GM12873 (cell line): ENCODE results near the gene SCUBE3.

Experiments used
- TF ChIP-seq, protein P1 (sequence below): IDR thresholded peaks from 2 replicates; pipeline ENCODE4 v1.5.1; 2012; ENCODE audit warnings: low read depth, mild to moderate bottlenecking, moderate library complexity, low read length, control low read depth; ENCODE audit not compliant: insufficient read depth; ENCODE audit errors: missing control alignments

The SCUBE3 gene

DNA sequence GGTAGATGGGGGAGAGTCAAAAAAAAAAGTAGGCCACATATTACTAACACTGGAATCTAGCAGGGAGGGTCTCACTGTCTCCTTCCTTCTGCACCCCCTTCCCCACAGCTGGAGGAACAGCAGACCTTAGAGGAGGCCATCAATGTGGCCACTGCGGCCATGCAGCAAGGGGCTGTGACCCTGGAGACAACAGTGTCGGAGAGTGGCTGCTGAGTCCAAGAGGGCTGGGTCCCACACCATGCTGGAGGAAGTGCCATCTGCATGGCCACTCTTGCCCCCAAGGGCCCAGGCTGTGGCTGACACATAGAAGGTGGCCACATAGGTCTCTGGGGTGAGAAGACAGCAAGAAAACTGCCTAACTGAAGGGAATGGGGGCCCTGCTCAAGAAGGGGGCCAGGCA is 81.3 kb downstream of the SCUBE3 start:
- TF ChIP-seq, protein P1, sequence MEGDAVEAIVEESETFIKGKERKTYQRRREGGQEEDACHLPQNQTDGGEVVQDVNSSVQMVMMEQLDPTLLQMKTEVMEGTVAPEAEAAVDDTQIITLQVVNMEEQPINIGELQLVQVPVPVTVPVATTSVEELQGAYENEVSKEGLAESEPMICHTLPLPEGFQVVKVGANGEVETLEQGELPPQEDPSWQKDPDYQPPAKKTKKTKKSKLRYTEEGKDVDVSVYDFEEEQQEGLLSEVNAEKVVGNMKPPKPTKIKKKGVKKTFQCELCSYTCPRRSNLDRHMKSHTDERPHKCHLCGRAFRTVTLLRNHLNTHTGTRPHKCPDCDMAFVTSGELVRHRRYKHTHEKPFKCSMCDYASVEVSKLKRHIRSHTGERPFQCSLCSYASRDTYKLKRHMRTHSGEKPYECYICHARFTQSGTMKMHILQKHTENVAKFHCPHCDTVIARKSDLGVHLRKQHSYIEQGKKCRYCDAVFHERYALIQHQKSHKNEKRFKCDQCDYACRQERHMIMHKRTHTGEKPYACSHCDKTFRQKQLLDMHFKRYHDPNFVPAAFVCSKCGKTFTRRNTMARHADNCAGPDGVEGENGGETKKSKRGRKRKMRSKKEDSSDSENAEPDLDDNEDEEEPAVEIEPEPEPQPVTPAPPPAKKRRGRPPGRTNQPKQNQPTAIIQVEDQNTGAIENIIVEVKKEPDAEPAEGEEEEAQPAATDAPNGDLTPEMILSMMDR = no peak

GRCh38 chr6:35295521-35296315 is 82.0 kb downstream of the SCUBE3 start:
- TF ChIP-seq, protein P1 = no peak

DNA sequence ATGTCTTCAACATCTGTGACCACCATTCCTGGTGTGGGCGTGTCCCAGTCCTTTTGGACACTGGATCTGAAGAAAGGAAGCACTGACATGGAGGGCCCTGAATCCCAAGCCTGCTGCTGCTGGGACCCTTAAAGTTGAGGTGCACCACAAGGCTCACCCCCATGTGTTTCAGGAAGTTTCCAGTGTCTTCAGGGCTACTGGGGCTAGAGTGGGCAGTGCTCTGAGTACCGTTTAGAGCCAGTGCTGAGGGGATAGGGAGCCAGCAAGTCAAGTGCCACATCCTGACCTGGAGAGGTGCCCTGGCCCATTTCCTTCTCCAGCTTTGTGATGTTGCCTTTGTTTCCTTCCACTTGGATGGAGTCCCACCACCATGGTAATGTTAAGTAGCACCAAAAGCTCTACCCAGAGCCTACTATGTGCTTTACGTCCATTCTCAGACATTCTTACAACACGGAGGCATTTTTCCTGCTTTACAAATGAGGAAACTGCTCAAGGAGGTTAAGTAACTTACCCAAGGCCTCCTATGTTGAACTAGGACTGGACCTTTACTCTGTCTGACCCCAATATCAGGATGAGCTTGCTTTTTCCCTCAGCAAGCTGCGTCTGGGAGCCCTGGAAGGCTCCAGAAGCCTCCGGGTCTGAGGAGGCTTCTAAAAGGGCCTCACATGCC is 83.3 kb downstream of the SCUBE3 start:
- TF ChIP-seq, protein P1 = no peak

DNA sequence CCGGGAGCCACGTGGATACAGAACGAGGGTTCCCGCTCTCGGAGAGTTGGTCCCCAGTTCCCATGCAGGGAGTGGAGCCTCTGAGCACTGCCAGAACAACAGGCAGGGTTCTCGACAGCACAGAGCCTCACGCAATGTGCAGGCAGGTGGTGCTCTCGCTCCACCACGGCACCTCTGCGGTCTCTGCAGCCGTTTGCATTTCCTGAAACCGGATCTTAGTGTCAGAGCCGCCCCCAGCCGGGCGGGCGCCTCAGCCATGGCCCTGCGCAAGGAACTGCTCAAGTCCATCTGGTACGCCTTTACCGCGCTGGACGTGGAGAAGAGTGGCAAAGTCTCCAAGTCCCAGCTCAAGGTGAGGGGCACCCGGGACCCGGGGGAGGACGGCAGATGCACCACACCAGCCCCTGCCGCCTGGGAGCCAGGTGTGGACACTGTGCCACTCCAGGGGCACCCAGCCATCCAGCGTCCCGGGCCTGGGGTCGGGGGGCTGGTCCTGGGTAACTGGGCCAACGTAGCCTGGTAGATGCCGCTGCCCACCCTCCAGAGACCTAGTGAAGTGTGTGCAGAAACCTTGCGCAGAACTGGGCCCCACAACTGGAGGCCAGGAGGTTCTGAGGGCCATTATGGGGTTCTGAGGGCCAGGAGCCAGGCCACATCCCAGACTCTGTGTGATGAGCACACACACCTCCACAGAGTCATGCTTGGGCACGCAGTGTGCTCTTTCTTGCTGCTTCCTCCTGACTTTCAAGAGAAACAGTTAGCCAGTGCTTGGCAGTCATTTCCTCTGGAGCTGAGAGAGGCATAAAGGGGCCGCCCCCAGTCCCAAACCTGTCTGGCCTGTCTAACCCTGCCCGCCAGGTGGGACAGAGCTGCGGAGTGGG is 84.1 kb downstream of the SCUBE3 start, which contains the start of gene DEF6:
Gene DEF6, plus strand, starts transcription at position 218 of the 881 bp plus-strand sequence. Its CDS starts 39 bp downstream, at position 257.
- TF ChIP-seq, protein P1 = peak; percentile 98

DNA sequence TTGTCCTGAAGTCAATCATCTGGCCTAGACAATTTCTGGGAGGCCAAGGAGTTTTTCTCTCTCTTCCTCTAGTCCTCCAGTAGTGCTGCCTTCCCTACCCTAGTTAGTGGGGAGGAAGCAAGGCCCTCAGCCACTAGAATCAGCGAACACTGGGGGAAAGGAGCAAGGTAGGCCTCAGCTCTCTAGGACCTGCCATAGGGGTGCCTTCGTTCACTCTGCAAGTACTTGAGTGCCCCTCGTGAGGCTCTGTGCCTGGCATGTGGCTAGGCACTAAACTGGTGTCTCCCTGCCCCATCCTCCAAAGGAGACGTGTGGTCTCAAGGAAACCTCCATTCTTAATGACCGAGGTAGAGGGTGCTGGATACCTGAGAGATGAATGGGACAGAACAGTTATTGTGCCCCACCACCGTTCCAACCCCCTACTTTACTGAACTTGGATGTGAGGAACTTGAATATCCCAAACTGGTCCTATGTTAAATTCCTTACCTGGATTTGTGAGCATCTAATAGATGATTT is 84.9 kb downstream of the SCUBE3 start:
- TF ChIP-seq, protein P1 = no peak

GRCh38 chr6:35299674-35300073 is 85.9 kb downstream of the SCUBE3 start:
- TF ChIP-seq, protein P1 = no peak
